G401 (cell line): Measurements from ENCODE around the gene XXYLT1. TPM values are rescaled to one million over a fixed set of nuclear protein-coding genes. Genes with fewer than 3 reads are reported as not detected.

Experiments used
- DNase-seq: peaks from one replicate; pipeline ENCODE4 v3.0.0-alpha.2; 2015; ENCODE audit warnings: low spot score
- in situ Hi-C: cut with HindIII; loops from 2 replicates; pipeline ENCODE4 v1.10.0; 2016; ENCODE audit warnings: low sequenced_read_pairs, mixed read lengths
- total RNA-seq: library from RNA; depleted of rRNA; stranded (reverse); fragments of >200 nt; shearing (Covaris generic); gene quantifications from 2 replicates; pipeline ENCODE4 v1.2.3, GENCODE V29; 2014

Gene XXYLT1
- total RNA-seq, 1 experiment from 2014 or later: 80.3 TPM

- in situ Hi-C loops: no loop called here
- no peak for DNase-seq
These were observed 234.0 kb downstream of the XXYLT1 start for GRCh38 chr3:195036974-195037373.

- DNase-seq: no peak
- in situ Hi-C loops: no loop called here
These were observed 234.4 kb downstream of the XXYLT1 start for GRCh38 chr3:195036574-195036973.

- in situ Hi-C loops: no loop called here
These were observed 234.8 kb downstream of the XXYLT1 start for GRCh38 chr3:195036203-195036505.

GRCh38 chr3:195035345-195036202 is 235.4 kb downstream of the XXYLT1 start:
- DNase-seq: no peak
- in situ Hi-C loops: no loop called here

More at GRCh38 chr3:195036203-195036505, 234.8 kb downstream of the XXYLT1 start:
- DNase-seq: no peak

GRCh38 chr3:195034541-195034940 is 236.4 kb downstream of the XXYLT1 start:
- DNase-seq: no peak
- in situ Hi-C loops: no loop called here

- DNase-seq: no peak
- in situ Hi-C loops: no loop called here
These were observed 236.9 kb downstream of the XXYLT1 start for GRCh38 chr3:195034101-195034500.

GRCh38 chr3:195033531-195034091 is 237.3 kb downstream of the XXYLT1 start:
- DNase-seq: no peak
- in situ Hi-C loops: no loop called here

GRCh38 chr3:195032955-195033354 is 238.0 kb downstream of the XXYLT1 start:
- DNase-seq: no peak

GRCh38 chr3:195032106-195032759 is 238.7 kb downstream of the XXYLT1 start:
- in situ Hi-C loops: no loop called here

More at GRCh38 chr3:195032955-195033354, 238.0 kb downstream of the XXYLT1 start:
- in situ Hi-C loops: no loop called here

GRCh38 chr3:195031574-195032003 is 239.4 kb downstream of the XXYLT1 start:
- in situ Hi-C loops: no loop called here
- no peak for DNase-seq

More at GRCh38 chr3:195032106-195032759, 238.7 kb downstream of the XXYLT1 start:
- no peak for DNase-seq

- no peak for DNase-seq
These were observed 240.1 kb downstream of the XXYLT1 start for GRCh38 chr3:195030791-195031321.

GRCh38 chr3:195028877-195029606 is 241.9 kb downstream of the XXYLT1 start:
- in situ Hi-C loops: no loop called here
- DNase-seq: no peak

More at GRCh38 chr3:195030791-195031321, 240.1 kb downstream of the XXYLT1 start:
- in situ Hi-C loops: no loop called here

- DNase-seq: no peak
- in situ Hi-C loops: no loop called here
These were observed 245.1 kb downstream of the XXYLT1 start for GRCh38 chr3:195025884-195026200.

- in situ Hi-C loops: no loop called here
These were observed 245.7 kb downstream of the XXYLT1 start for GRCh38 chr3:195025056-195025883.

GRCh38 chr3:195023989-195024388 is 247.0 kb downstream of the XXYLT1 start:
- in situ Hi-C loops: no loop called here
- no peak for DNase-seq

More at GRCh38 chr3:195025056-195025883, 245.7 kb downstream of the XXYLT1 start:
- no peak for DNase-seq

GRCh38 chr3:195023576-195023975 is 247.4 kb downstream of the XXYLT1 start:
- no peak for DNase-seq
- in situ Hi-C loops: no loop called here

GRCh38 chr3:195021692-195022091 is 249.3 kb downstream of the XXYLT1 start:
- in situ Hi-C loops: no loop called here
- no peak for DNase-seq

GRCh38 chr3:195020921-195021320 is 250.0 kb downstream of the XXYLT1 start:
- in situ Hi-C loops: no loop called here
- DNase-seq: no peak

GRCh38 chr3:195020185-195020584 is 250.8 kb downstream of the XXYLT1 start:
- DNase-seq: no peak
- in situ Hi-C loops: no loop called here
